Central memory CD8-positive, alpha-beta T cell (primary cell): ENCODE measurements around the gene VPS26B.
A peak's percentile ranks its signal among the peaks of the same experiment; 100 is the strongest.
"Not testable (repeated sequence)": the region's sequence is repeated elsewhere in the genome, so short reads cannot be mapped to it uniquely, and the experiment has no call there.

Experiments
- ATAC-seq: fragments of 150-1000 bp; cut with Tn5 transposase; replicated peaks from 2 replicates; pipeline ENCODE4 v1.10.0; 2022; ENCODE audit warnings: mild to moderate bottlenecking, moderate FRiP score, moderate number of reproducible peaks; ENCODE audit not compliant: poor library complexity, severe bottlenecking; ENCODE audit errors: extremely low read depth
- DNase-seq, 2 donors: peaks; one replicate each; pipeline ENCODE4 v3.0.0; 2021; ENCODE audit warnings: low spot score in 2 of 2
- H3K27ac Mint-ChIP-seq: one replicate; pipeline ENCODE4 v1.8.0; 2022; ENCODE audit warnings: low read depth, mild to moderate bottlenecking, moderate library complexity, mixed read lengths
- H3K27me3 Mint-ChIP-seq: one replicate; pipeline ENCODE4 v1.8.0; 2022; ENCODE audit warnings: mixed read lengths
- H3K36me3 Mint-ChIP-seq: one replicate; pipeline ENCODE4 v1.8.0; 2022; ENCODE audit warnings: mild to moderate bottlenecking, moderate library complexity, mixed read lengths; ENCODE audit not compliant: insufficient read depth
- H3K4me1 Mint-ChIP-seq: one replicate; pipeline ENCODE4 v1.8.0; 2022; ENCODE audit warnings: mixed read lengths
- H3K4me3 Mint-ChIP-seq: one replicate; pipeline ENCODE4 v1.8.0; 2022; ENCODE audit warnings: mild to moderate bottlenecking, moderate library complexity, mixed read lengths
- H3K9me3 Mint-ChIP-seq: one replicate; pipeline ENCODE4 v1.8.0; 2022; ENCODE audit warnings: mixed read lengths

Gene VPS26B

GRCh38 chr11:134253188-134253993, 28.9 kb downstream of the VPS26B start, which contains the start of the genes ACAD8 and THYN1:
ACAD8 (plus strand) TSS chr11:134253568; CDS start chr11:134253601, 33 bp downstream.
THYN1 (minus strand) TSS chr11:134253352; CDS start chr11:134252882, 470 bp downstream.
- Mint-ChIP-seq H3K4me3 (peak within 1 kb of the TSS; percentile 97), H3K27me3 (no peaks in the 10 kb centered on the region), H3K36me3 (peaks cover 27% of the 10 kb centered on the region), H3K4me1 (peaks cover 41% of the 10 kb centered on the region), H3K27ac (peak within 1 kb of the TSS; percentile 68), H3K9me3 (no peaks in the 10 kb centered on the region)
- peak; percentile 100 for ATAC-seq
- peak; percentile 90 to 93 for DNase-seq

DNA sequence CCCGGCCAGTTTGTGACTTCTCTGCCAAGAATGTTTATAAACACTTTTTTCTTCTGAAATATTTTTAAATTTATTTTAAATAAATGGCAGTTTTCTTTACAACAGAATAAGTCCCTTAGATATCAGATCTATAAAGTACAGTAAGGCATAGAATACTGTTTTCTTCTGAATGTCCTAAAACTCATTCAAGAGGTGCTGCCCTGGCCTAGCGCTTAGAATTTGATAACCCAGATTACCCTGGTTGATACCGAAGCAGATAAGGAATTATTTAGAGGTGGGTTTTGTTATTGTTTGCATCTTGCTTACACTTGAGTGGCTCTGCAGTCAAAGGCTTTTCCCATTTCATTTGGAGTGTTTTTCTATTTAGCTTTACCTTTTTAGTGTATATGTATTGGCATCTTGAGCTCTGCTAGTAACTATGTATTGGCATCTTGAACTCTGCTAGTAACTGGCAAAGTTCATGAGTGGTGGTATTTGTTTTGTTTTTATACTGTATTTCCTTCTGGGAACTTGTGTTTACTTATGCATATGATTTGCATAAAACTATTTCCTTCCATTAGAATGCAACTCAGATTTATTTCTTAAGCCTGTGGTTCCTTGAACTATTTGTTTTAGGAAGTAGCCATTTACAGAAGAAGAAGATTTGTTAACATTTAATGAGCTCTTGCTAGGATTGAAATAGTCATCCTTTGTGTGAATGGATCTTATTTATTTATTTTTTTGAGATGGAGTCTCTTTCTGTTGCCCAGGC, 30.1 kb downstream of the VPS26B start:
- peak overlapping the region; percentile 68 for H3K27ac Mint-ChIP-seq
- no peak for ATAC-seq
- no peaks in the 10 kb centered on the region for H3K27me3 Mint-ChIP-seq
- peaks cover 19% of the 10 kb centered on the region for H3K36me3 Mint-ChIP-seq
- peak overlapping the region; percentile 97 for H3K4me3 Mint-ChIP-seq
- DNase-seq, result no peak
- peaks cover 38% of the 10 kb centered on the region for H3K4me1 Mint-ChIP-seq
- no peaks in the 10 kb centered on the region for H3K9me3 Mint-ChIP-seq

DNA sequence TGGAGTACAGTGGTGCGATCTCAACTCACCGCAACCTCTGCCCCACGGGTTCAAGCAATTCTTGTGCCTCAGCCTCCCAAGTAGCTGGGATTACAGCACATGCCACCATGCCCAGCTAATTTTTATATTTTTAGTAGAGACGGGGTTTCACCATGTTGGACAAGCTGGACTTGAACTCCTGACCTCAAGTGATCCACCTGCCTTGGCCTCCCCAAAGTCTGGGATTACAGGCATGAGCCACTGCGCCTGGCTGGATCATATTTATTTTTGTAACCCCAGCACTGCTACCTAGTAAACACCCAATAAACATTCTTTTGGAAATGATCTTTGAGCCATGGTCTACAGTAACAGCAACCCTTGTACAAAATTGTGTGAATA, 30.7 kb downstream of the VPS26B start:
- H3K4me1 Mint-ChIP-seq, result peaks cover 38% of the 10 kb centered on the region
- peaks cover 18% of the 10 kb centered on the region for H3K36me3 Mint-ChIP-seq
- not testable (repeated sequence) for ATAC-seq, H3K27me3 Mint-ChIP-seq, H3K9me3 Mint-ChIP-seq, H3K27ac Mint-ChIP-seq, H3K4me3 Mint-ChIP-seq, DNase-seq

DNA sequence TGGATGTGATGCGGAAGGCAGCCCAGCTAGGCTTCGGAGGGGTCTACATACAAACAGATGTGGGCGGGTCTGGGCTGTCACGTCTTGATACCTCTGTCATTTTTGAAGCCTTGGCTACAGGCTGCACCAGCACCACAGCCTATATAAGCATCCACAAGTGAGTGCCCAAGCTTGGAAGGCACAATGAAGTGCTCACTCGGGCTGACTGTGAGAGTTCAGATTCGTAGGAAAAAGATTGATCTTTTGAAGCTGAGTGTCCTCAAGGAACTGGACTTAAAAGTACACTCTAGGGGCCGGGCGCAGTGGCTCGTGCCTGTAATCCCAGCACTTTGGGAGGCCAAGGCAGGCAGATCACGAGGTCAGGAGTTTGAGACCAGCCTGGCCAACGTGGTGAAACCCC, 32.6 kb downstream of the VPS26B start:
- Mint-ChIP-seq H3K9me3 (no peaks in the 10 kb centered on the region), H3K36me3 (peaks cover 22% of the 10 kb centered on the region), H3K27ac (no peak overlapping the region), H3K27me3 (no peaks in the 10 kb centered on the region), H3K4me1 (peaks cover 37% of the 10 kb centered on the region), H3K4me3 (no peak overlapping the region)
- DNase-seq (no peak), ATAC-seq (no peak)

DNA sequence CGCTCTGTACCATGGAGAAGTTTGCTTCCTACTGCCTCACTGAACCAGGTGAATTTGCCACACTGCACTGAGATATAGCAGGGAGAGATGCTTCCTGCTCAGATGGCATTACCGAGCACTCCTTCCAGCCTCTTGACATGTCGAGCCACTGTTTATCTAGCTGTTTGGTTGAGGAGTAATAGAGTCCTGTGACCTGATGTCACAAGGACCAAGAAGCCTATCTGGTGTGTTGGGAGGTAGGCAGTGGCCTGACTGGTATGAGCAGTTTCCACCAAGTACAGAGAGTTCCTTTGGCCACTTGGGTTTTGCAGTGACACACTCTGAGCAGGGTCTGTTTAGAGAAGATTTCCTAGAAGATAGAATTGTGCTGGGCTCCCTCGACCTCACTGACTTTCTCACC, 34.1 kb downstream of the VPS26B start:
- peaks cover 25% of the 10 kb centered on the region for H3K4me1 Mint-ChIP-seq
- no peak overlapping the region for H3K4me3 Mint-ChIP-seq
- H3K27ac Mint-ChIP-seq, result peak overlapping the region; percentile 26
- peaks cover 17% of the 10 kb centered on the region for H3K36me3 Mint-ChIP-seq
- no peaks in the 10 kb centered on the region for H3K27me3 Mint-ChIP-seq
- DNase-seq (no peak), ATAC-seq (no peak)
- no peaks in the 10 kb centered on the region for H3K9me3 Mint-ChIP-seq

DNA sequence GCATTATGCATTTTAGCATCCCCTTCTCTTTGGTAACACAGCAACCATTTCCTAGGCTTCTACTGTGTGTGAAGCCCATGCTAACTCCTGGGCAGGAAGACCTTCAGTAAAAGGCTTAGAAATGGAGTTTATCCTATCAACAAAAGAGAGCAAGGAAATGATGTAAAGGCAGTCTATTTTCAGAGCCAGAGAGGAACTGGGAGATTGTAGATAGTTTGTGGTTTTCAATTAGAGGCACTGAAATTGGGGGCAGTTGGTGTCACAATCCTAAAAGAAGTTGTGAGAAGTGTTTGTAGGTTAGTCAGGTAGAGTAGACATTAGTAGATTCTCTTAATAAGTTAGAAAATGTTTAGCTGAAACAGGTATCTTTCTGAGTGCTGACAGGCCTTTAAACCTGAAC, 36.0 kb downstream of the VPS26B start:
- Mint-ChIP-seq H3K9me3 (no peaks in the 10 kb centered on the region), H3K27ac (no peak overlapping the region), H3K36me3 (peaks cover 18% of the 10 kb centered on the region), H3K27me3 (no peaks in the 10 kb centered on the region), H3K4me3 (no peak overlapping the region), H3K4me1 (peaks cover 13% of the 10 kb centered on the region)
- ATAC-seq, result no peak
- no peak for DNase-seq

DNA sequence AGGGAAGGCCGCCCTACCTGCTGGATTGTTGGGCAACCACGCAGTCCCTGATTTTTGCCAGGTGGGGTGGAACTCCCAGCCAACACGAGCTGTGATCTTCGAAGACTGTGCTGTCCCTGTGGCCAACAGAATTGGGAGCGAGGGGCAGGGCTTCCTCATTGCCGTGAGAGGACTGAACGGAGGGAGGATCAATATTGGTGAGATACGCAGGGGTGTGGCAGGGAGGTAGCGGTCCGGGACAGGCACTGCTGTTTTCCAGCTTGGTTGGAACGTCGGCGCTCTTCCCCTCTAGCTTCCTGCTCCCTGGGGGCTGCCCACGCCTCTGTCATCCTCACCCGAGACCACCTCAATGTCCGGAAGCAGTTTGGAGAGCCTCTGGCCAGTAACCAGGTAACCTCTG, 36.5 kb downstream of the VPS26B start:
- ATAC-seq, result no peak
- H3K27me3 Mint-ChIP-seq, result no peaks in the 10 kb centered on the region
- H3K36me3 Mint-ChIP-seq, result peaks cover 18% of the 10 kb centered on the region
- no peaks in the 10 kb centered on the region for H3K9me3 Mint-ChIP-seq
- H3K4me1 Mint-ChIP-seq, result peaks cover 13% of the 10 kb centered on the region
- no peak overlapping the region for H3K27ac Mint-ChIP-seq
- DNase-seq, result no peak
- H3K4me3 Mint-ChIP-seq, result no peak overlapping the region

- no peaks in the 10 kb centered on the region for H3K27me3 Mint-ChIP-seq
- peaks cover 15% of the 10 kb centered on the region for H3K36me3 Mint-ChIP-seq
- no peak overlapping the region for H3K4me3 Mint-ChIP-seq
- H3K27ac Mint-ChIP-seq, result no peak overlapping the region
- DNase-seq (no peak), ATAC-seq (no peak)
- no peaks in the 10 kb centered on the region for H3K9me3 Mint-ChIP-seq
- peaks cover 21% of the 10 kb centered on the region for H3K4me1 Mint-ChIP-seq
Observed at GRCh38 chr11:134261626-134262488, 37.4 kb downstream of the VPS26B start.

DNA sequence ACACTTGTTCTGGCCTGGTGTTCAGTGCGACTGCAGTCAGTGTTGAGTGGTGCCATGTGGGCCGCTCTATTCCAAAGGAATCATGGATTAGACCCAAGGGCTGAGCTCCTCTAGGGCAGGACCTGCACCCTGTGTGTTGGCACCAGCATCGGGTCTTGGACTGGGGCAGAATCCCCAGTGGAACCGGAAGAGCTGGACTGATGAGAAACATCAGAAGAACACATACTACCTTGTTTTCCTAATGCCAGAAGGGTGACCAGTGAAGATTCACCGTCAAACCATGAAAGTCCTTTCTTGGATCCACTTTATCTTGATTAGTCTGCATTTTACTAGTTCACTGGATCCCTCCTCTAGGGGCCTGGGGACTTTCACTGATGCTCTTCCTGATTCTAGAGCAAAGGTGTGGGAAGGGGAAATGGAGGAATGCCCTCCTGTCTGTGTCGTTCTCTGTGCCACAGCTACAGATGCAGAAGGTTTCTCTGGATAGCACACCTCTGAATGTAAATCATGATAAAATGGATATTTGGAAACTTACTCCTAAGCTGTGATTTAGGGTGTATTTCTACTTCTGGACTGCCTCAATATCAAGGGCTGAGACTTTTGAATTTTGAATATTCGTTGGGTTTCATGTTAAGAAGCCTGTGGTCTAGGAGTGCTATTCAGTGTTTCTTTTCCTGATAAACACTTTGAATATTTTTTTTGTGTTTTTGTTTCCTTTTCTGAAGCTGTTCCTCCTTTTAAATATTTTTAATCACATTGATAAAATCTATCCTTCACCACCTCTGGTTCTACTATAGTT, 40.7 kb downstream of the VPS26B start:
- H3K27me3 Mint-ChIP-seq, result no peaks in the 10 kb centered on the region
- H3K4me3 Mint-ChIP-seq, result no peak overlapping the region
- peaks cover 12% of the 10 kb centered on the region for H3K36me3 Mint-ChIP-seq
- no peak overlapping the region for H3K27ac Mint-ChIP-seq
- DNase-seq, result no peak
- no peak for ATAC-seq
- H3K9me3 Mint-ChIP-seq, result no peaks in the 10 kb centered on the region
- H3K4me1 Mint-ChIP-seq, result peaks cover 29% of the 10 kb centered on the region

GRCh38 chr11:134266440-134266839, 42.0 kb downstream of the VPS26B start:
- H3K4me3 Mint-ChIP-seq, result no peak overlapping the region
- H3K4me1 Mint-ChIP-seq, result peaks cover 42% of the 10 kb centered on the region
- H3K27ac Mint-ChIP-seq, result no peak overlapping the region
- DNase-seq (no peak), ATAC-seq (no peak)
- H3K27me3 Mint-ChIP-seq, result no peaks in the 10 kb centered on the region
- no peaks in the 10 kb centered on the region for H3K9me3 Mint-ChIP-seq
- H3K36me3 Mint-ChIP-seq, result peaks cover 13% of the 10 kb centered on the region

GRCh38 chr11:134266841-134267251, 42.4 kb downstream of the VPS26B start:
- H3K27ac Mint-ChIP-seq, result no peak overlapping the region
- H3K27me3 Mint-ChIP-seq, result no peaks in the 10 kb centered on the region
- H3K4me3 Mint-ChIP-seq, result no peak overlapping the region
- H3K4me1 Mint-ChIP-seq, result peaks cover 44% of the 10 kb centered on the region
- no peaks in the 10 kb centered on the region for H3K9me3 Mint-ChIP-seq
- no peak for ATAC-seq
- DNase-seq, result no peak
- peaks cover 13% of the 10 kb centered on the region for H3K36me3 Mint-ChIP-seq

DNA sequence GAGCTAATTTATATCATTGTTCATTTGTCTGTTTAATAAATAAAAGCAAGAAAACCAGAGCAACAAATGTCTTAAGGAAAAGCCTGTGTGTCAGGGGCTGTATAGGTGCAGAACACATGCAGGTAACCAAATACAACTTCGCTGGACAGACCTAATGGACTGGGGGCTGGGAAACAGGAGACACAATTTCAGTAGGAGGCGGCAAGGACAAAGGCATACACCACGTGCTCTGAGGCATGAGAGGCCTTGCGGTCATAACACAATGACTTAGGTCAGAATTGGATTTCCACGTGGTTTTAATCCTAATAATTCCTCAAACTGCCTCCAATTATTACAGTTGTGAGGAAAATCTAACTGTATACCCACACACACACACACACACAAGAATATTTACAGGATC, 43.0 kb downstream of the VPS26B start:
- no peaks in the 10 kb centered on the region for H3K27me3 Mint-ChIP-seq
- H3K4me1 Mint-ChIP-seq, result peaks cover 39% of the 10 kb centered on the region

More for the DNA sequence above, 43.0 kb downstream of the VPS26B start:
- Mint-ChIP-seq H3K36me3 (peaks cover 13% of the 10 kb centered on the region), H3K4me3 (no peak overlapping the region), H3K9me3 (no peaks in the 10 kb centered on the region), H3K27ac (no peak overlapping the region)
- ATAC-seq, result no peak
- no peak for DNase-seq
